ENCODE measurements around the gene CHST12.
"Not testable (repeated sequence)": the region's sequence is repeated elsewhere in the genome, so short reads cannot be mapped to it uniquely, and the experiment has no call there.

Gene CHST12

GRCh38 chr7:2437537-2438148 lies 34.2 kb downstream of the CHST12 start:
- no peak for DNase-seq

DNA sequence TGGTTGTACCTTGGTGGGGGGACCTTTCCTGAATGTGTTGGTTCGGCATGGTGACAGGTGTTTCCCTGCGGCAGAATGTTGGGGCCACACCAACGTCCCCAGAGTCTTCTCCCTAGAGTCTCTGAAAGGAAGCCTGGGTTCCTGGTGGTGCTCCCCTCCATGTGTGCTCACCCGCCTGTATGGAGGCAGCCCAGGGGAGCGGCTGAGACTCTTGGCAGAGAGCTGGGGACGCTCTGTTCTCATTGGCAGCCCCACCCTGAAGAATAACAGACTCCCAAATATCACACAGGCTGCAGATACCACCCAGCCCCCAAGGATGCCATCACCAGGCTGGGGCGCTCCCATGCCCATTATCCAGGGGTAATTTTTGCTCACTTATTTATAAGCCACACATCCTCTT lies 34.8 kb downstream of the CHST12 start:
- no peak for DNase-seq

- no peak for DNase-seq
These were observed 35.4 kb downstream of the CHST12 start for GRCh38 chr7:2438775-2439174.

- no peak for DNase-seq
These were observed 37.3 kb downstream of the CHST12 start for GRCh38 chr7:2440608-2441245.

DNA sequence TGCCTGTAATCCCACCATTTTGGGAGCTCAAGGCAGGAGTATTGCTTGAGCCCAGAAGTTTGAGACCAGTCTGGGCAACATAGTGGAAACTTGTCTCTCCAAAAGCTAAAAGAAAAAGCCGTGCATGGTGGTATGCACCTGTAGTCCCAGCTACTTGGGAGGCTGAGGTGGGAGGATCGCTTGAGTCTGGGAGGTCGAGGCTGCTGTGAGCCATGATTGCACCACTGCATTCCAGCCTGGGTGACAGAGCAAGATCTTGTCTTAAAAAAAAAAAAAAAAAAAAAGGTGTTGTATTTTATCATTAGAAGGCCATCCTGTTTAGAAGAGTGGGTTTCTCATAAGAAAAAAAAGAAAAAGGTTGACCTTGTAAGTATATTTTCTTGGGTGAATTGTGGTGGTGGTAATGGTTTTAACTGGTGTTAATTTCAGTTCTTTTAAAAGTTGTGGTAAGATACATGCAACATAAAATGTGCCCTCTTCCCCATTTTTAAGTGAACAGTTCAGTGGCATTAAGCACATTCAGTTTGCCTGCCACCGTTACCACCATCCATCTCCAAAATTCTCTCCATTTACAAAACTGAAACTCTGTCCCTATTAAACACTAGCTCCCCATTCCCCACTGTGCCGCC lies 38.1 kb downstream of the CHST12 start:
- no peak for DNase-seq

DNA sequence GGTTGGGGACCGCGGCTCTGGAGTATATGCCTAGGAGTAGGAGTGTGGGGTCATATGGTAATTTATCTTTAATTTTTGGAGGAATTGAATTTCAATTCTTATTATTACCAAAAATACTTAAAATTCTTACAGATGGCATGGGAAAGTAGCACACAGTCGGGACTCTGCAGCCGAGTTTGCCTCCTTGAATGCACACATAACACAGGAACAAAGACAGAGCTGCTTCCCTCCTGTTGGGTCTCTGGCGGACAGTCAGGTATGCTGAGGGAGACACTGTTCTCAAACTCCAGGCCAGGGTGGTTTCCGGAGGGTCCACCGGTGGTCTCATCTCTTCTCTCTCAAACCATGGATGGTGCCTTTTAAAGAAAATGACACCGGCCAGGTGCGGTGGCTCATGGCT lies 40.1 kb downstream of the CHST12 start:
- DNase-seq = no peak

- no peak for DNase-seq
These were observed 41.1 kb downstream of the CHST12 start for GRCh38 chr7:2444476-2444875.

DNA sequence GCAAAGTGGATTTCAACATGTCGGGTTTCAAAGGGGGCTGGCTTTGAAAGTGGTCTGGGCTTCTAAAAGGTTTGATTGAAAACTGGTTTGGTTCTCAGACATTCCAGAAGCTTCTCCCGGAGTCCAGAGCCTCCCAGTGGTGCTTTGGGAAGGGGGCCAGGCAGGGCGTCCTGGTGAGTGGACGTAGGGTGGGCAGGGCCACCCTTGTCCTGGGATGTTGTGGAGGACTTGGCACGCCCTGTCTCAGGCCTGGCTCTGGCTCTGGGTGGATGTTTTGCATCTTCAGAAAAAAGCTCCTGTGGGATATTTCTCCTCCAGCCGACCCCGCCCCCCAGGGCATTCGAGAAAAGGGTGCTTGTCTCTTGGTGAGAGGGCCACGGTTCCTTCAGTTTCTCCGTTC lies 41.6 kb downstream of the CHST12 start:
- no peak for DNase-seq

- DNase-seq = no peak
These were observed 42.6 kb downstream of the CHST12 start for GRCh38 chr7:2445898-2446555.

DNA sequence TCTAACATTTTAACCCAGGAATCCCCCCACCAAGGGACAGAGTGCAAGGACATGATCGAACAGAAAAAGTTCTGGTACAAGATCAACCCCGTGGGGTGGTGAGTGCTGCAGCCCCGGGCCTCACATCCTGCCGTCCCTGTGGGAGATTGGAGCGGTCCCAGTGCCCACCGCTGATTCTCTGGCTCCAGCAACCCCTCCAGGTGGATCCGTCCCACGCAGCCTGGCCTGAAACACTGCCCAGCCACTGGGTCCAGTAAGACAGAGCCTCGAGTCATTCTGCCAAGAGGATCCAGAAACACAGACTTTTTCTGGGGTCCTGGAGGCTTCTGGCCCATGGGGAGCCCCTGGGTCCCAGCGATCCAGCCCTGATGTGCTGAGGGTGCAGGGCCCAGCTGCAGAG lies 43.3 kb downstream of the CHST12 start:
- DNase-seq = no peak

DNA sequence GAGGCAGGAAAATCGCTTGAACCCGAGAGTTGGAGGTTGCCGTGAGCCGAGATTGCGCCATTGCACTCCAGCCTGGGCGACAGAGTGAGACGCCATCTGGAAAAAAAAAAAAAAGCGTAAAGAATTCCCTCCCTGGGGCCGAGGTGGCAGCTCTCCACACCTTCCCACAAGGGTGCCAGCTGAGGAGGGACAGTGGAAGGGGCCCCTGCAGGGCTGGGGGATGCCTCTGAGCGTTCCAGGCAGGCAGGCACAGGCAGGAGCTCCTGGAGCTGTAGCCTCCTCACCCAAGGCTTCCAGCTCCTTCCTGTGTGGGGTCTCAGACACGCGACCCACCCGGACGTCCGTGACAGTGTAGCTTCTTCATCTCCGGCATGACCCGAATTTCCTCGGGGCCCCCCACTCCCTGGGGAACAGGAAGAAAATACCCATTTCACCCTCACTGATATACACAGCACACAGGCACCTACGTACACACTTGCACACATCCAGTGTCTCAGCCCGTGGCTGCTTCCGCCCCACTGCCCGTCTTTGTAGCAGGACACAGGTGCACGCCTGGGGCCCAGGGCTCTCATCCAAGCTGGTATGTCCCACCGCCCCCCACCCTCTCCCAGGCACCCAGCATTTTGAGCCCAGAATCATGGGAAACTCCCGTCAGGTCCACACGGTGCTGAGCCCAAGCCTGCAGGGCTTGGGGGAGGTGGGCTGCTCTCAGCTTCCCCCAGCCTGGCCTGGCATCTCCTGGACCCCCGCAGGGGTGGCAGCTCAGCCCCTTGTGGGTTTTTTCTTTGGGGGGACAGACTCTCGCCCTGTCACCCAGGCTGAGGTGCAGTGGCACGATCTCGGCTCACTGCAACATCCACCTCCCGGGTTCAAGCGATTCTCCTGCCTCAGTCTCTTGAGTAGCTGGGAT lies 47.0 kb downstream of the CHST12 start:
- no peak for DNase-seq

DNA sequence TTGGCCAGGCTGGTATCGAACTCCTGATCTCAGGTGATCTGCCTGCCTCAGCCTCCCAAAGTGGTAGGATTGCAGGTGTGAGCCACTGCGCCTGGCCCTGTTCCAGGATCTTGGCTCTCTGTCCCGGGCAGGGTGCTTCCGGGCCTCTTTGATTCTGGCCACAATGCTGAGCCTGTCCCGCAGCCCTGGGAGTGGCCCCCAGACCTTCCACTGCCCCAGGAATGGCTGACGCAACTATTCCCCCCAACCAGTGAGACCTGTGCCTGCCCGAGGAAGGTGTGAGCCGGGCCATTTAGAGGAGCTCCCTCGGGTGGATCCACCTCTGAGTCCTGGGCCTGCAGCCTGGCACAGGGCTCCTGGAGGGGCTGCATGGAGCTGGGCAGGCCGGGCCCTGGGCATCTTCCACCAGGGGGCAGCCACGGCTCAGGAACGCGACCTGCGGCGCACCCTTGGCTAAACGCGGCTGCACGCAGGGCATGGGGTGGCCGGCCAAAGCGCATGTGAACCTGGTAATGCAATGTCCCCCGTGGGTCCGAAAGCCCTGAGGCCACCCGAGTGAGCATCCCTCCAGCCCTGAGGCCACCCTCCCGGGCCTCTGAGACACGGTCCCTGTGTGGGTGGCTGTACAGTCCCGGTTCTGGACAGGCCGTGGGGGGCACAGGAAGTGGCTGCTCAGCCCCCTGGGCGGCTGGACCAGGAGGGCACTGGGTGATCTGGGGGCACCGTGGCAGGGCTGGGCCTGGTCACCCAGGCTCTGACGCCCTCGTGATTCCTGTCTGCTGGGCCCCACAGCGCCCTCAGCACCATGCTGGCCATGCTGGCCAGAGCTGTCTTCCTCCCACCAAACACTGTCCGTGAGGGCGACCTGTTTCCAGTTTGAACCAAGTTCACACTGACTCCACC lies 48.0 kb downstream of the CHST12 start:
- DNase-seq = peak; percentile 85

- peak; percentile 24 for DNase-seq
These were observed 48.7 kb downstream of the CHST12 start for GRCh38 chr7:2452074-2452507.

- DNase-seq = no peak
These were observed 49.3 kb downstream of the CHST12 start for GRCh38 chr7:2452643-2453270.

- DNase-seq = not testable (repeated sequence)
These were observed 50.4 kb downstream of the CHST12 start for GRCh38 chr7:2453849-2454248.

DNA sequence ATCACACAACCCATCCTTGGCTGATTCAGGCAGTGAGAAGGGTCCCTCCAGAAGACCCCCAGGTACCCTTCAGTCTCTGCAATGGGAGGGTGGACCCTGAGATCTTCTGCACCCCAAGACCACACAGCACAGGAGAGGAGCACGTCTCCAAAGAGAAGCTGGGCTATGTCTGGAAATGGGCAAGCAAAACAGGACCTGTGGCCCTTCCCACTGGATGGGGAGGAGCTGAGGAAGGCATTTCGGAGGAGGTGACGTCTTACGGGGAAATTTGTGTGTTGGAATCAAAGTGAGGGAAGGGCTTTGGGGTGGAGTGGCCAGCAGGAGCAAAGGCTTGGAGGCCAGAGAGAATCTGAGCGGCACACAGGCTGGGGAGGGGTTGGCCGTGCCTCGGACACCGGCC lies 56.3 kb downstream of the CHST12 start:
- DNase-seq = no peak

DNA sequence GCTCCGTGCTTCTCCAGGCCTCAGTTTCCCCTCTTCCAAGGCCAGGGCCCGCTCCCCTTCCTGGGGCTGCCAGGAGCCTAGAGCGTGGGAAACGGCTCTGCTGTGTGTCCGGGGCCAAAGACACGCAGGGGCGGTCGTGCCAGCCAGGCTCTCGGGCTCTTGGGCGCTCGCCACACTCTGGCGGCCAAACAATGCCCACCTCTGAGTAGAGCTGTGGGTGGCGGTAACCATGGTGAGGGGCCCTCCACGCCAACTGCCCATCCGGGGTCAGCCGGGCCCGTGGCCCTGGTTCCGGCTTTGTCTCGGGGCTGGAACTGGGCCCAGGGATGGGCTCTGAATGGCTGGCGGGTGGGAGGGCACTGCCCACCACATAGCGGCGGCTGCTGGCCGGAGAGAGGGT lies 56.8 kb downstream of the CHST12 start:
- DNase-seq = no peak

DNA sequence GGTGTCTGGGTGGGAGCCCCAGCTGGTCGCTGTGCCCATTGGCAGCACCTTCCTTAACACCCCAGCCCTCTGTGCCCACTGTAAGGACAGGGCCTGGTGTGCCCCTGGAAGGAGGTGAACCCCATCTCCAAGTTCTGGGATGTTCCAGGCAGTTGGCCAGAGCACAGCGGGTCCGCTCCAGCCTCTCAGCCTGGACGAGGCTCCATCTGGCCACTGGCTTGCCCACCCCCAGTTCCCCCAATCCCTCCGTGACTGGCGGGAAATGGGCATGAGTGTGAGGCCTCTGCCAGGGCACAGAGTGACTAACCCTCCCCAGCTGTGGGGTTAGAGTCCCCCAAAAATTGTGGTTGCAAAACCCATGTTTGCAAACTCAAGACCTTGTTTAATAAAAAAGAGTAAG lies 57.2 kb downstream of the CHST12 start:
- no peak for DNase-seq

DNA sequence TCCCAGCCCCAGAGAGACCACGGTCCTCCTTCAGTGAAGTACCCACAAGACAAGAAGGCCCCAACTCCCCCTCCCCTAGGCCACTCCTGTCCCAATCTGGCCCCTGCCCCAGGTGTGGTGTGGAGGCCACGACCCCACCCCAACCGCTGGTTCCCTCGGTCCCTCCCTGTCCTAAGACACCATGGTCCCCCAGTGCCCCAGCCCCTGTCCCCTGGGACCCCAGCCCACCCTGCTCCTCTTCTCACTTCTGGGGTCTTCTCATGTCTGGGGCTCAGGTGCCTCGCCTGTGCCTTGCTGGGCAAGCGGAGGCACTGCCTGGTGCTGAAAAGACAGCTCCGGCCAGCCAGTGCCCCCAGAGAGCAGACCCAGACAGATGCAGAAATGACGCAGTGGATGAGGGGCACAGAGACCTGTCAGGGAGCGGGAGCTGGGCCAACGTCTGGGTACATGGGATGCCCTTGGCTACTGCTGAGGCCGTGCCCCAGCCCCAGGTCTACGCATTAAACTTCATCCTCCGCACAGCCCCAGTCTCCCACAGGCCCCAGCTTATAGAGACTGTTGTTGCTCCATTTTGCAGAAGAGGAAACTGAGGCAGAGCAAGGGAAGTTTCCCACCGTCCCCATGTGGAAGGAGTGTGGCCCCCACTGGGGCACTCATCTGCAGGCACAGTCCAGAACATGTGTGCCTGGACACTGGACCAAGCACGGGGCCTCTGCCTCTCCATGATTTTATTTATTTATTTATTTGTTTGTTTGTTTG lies 58.0 kb downstream of the CHST12 start:
- no peak for DNase-seq

DNA sequence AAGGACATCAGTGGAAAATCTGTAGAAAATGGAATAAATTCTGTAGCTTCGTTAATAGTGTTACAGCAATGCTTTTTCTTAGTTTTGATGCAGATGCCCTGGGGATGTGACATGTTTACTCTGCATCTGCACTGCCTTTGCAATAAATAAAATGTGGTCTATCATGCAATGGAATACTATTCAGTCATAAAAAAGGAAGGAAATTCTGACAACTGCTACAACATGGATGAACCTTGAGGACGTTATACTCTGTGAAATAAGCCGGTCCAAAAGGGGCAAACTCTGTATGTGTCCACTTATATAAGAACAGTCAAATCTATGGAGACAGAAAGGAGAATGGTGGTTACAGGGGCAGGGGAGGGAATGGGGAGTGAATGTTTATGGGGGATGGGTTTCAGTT lies 59.3 kb downstream of the CHST12 start:
- no peak for DNase-seq

- DNase-seq = no peak
These were observed 62.5 kb downstream of the CHST12 start for GRCh38 chr7:2465928-2466327.

Measured in CD4-positive, alpha-beta T cell treated with Interleukin-6 for 4 hours (primary cell).